IMR-90 (cell line): ENCODE data around the gene FAM149B1. TPM values are rescaled to one million over a fixed set of nuclear protein-coding genes. Genes with fewer than 3 reads are reported as not detected.

Experiments
- ATAC-seq: fragments of 200-7000 bp; cut with Tn5 transposase; 2 replicates; pipeline ENCODE4 v1.9.1; 2020; ENCODE audit warnings: low read depth, mild to moderate bottlenecking, moderate library complexity
- BruUV-seq: library from RNA; stranded (reverse); fragments of 400-500 nt; replicated peaks from 2 replicates; lab custom pipeline; 2021; lab: Mats Ljungman, UMichigan
- CTCF ChIA-PET: fragments of 300-600 bp; formaldehyde crosslinking; extraction: SDS; loops from one replicate; lab custom pipeline; 2021; ENCODE audit warnings: antibody characterized with exemption; lab: Yijun Ruan, JAX
- POLR2A ChIA-PET: fragments of 300-600 bp; sonication (Branson Sonifier 250); formaldehyde crosslinking; loops from one replicate; lab custom pipeline; 2022; ENCODE audit warnings: antibody characterized with exemption; ENCODE audit not compliant: unreplicated experiment; lab: Charles Lee
- DNase-seq: peaks from one replicate; pipeline ENCODE4 v3.0.0; 2013
- H2AFZ ChIP-seq: replicated peaks from 2 replicates; pipeline ENCODE3; 2013; ENCODE audit warnings: low read length, mild to moderate bottlenecking; ENCODE audit not compliant: poor library complexity
- H2AK5ac ChIP-seq: 2 replicates; pipeline ENCODE4 v1.6.1; 2013; ENCODE audit warnings: low read depth, low read length, inconsistent platforms
- H2AK9ac ChIP-seq: replicated peaks from 2 replicates; pipeline ENCODE3; 2013; ENCODE audit warnings: mild to moderate bottlenecking, low read depth, low read length, moderate library complexity; ENCODE audit not compliant: poor library complexity
- H2BK120ac ChIP-seq: 2 replicates; pipeline ENCODE4 v1.6.1; 2013; ENCODE audit warnings: low read depth, low read length, inconsistent platforms
- H2BK15ac ChIP-seq: 3 replicates; pipeline ENCODE4 v1.6.1; 2013; ENCODE audit warnings: low read depth, low read length, inconsistent platforms
- H2BK20ac ChIP-seq: 2 replicates; pipeline ENCODE4 v1.6.1; 2013; ENCODE audit warnings: low read depth, mild to moderate bottlenecking, inconsistent platforms, low read length, moderate library complexity
- H2BK5ac ChIP-seq: 2 replicates; pipeline ENCODE4 v1.6.1; 2013; ENCODE audit warnings: mild to moderate bottlenecking, low read depth, low read length, inconsistent platforms; ENCODE audit not compliant: poor library complexity, severe bottlenecking
- H3K14ac ChIP-seq: replicated peaks from 2 replicates; pipeline ENCODE4 v1.6.1; 2013; ENCODE audit warnings: low read depth, low read length, inconsistent platforms
- H3K18ac ChIP-seq: 2 replicates; pipeline ENCODE4 v1.6.1; 2013; ENCODE audit warnings: low read depth, low read length, control low read depth
- H3K23ac ChIP-seq: 2 replicates; pipeline ENCODE4 v1.6.1; 2013; ENCODE audit warnings: low read depth, low read length, inconsistent platforms
- H3K27ac ChIP-seq: 2 replicates; pipeline ENCODE4 v1.5.1; 2013; ENCODE audit warnings: mild to moderate bottlenecking, control low read depth, low read length; ENCODE audit not compliant: insufficient read depth
- H3K27me3 ChIP-seq: 2 replicates; pipeline ENCODE4 v1.6.1; 2013; ENCODE audit warnings: low read length; ENCODE audit not compliant: control insufficient read depth, insufficient read depth
- H3K36me3 ChIP-seq: 2 replicates; pipeline ENCODE4 v1.6.1; 2013; ENCODE audit warnings: low read length, mixed read lengths; ENCODE audit not compliant: control insufficient read depth, insufficient read depth
- H3K4ac ChIP-seq: 2 replicates; pipeline ENCODE4 v1.6.1; 2013; ENCODE audit warnings: low read depth, low read length, inconsistent platforms
- H3K4me1 ChIP-seq: 2 replicates; pipeline ENCODE4 v1.6.1; 2013; ENCODE audit warnings: low read length, mixed read lengths; ENCODE audit not compliant: control insufficient read depth, insufficient read depth
- H3K4me2 ChIP-seq: 2 replicates; pipeline ENCODE4 v1.6.1; 2013; ENCODE audit warnings: low read depth, mild to moderate bottlenecking, control low read depth, low read length, moderate library complexity
- H3K4me3 ChIP-seq: 2 replicates; pipeline ENCODE4 v1.5.1; 2013; ENCODE audit warnings: low read depth, mild to moderate bottlenecking, control low read depth, low read length, moderate library complexity; ENCODE audit not compliant: insufficient read depth
- H3K56ac ChIP-seq: 2 replicates; pipeline ENCODE4 v1.6.1; 2013; ENCODE audit warnings: low read length, inconsistent platforms; ENCODE audit not compliant: insufficient read depth; ENCODE audit errors: extremely low read depth
- H3K79me1 ChIP-seq, 2 experiments: 2 replicates each; pipeline ENCODE4 v1.6.1; 2013; ENCODE audit warnings: low read length in 2 of 2, inconsistent platforms in 1 of 2, low read depth in 1 of 2
- H3K9ac ChIP-seq: 2 replicates; pipeline ENCODE4 v1.6.1; 2013; ENCODE audit warnings: low read depth, low read length, control low read depth
- H3K9me1 ChIP-seq: 2 replicates; pipeline ENCODE4 v1.6.1; 2013; ENCODE audit warnings: low read length, inconsistent platforms; ENCODE audit not compliant: insufficient read depth
- H3K9me3 ChIP-seq: 2 replicates; pipeline ENCODE4 v1.6.1; 2013; ENCODE audit warnings: low read length; ENCODE audit not compliant: control insufficient read depth, insufficient read depth
- H4K20me1 ChIP-seq: 2 replicates; pipeline ENCODE4 v1.6.1; 2013; ENCODE audit warnings: low read length, inconsistent platforms; ENCODE audit not compliant: insufficient read depth
- H4K5ac ChIP-seq: 2 replicates; pipeline ENCODE4 v1.6.1; 2013; ENCODE audit warnings: mild to moderate bottlenecking, low read depth, low read length, control low read depth
- H4K8ac ChIP-seq, 2 experiments: 2 replicates each; pipeline ENCODE4 v1.6.1; 2013; ENCODE audit warnings: low read depth in 2 of 2, low read length in 2 of 2, control low read depth in 1 of 2, inconsistent platforms in 1 of 2
- H4K91ac ChIP-seq: 2 replicates; pipeline ENCODE4 v1.6.1; 2013; ENCODE audit warnings: low read depth, low read length, inconsistent platforms; ENCODE audit not compliant: insufficient read depth
- BHLHE40 ChIP-seq: fragments of 150-350 bp; IDR thresholded peaks from 2 replicates; pipeline ENCODE4 v1.6.1; 2016; ENCODE audit warnings: mild to moderate bottlenecking, low read depth, low read length
- CEBPB ChIP-seq: IDR thresholded peaks from 2 replicates; pipeline ENCODE4 v1.6.1; 2012; ENCODE audit warnings: low read depth, low read length, improper control_type of control experiment
- CHD1 ChIP-seq: IDR thresholded peaks from 2 replicates; pipeline ENCODE4 v1.6.1; 2012; ENCODE audit warnings: low read depth, low read length, improper control_type of control experiment
- FOS ChIP-seq: fragments of 150-350 bp; IDR thresholded peaks from 2 replicates; pipeline ENCODE4 v1.6.1; 2016; ENCODE audit warnings: low read depth, low read length
- MAZ ChIP-seq: IDR thresholded peaks from 2 replicates; pipeline ENCODE4 v1.6.1; 2012; ENCODE audit warnings: low read depth, mild to moderate bottlenecking, low read length, improper control_type of control experiment, moderate library complexity, borderline replicate concordance
- NFE2L2 ChIP-seq: fragments of 150-350 bp; IDR thresholded peaks from 2 replicates; pipeline ENCODE4 v1.6.1; 2016; ENCODE audit warnings: low read depth, mild to moderate bottlenecking, low read length
- RAD21 ChIP-seq: IDR thresholded peaks from 2 replicates; pipeline ENCODE4 v1.6.1; 2012; ENCODE audit warnings: low read length, improper control_type of control experiment
- RCOR1 ChIP-seq: IDR thresholded peaks from 2 replicates; pipeline ENCODE4 v1.6.1; 2012; ENCODE audit warnings: mild to moderate bottlenecking, low read length, improper control_type of control experiment; ENCODE audit not compliant: insufficient replicate concordance
- RFX5 ChIP-seq: IDR thresholded peaks from 2 replicates; pipeline ENCODE4 v1.8.0; 2012; ENCODE audit warnings: low read depth, mild to moderate bottlenecking, low read length, moderate library complexity
- dilution Hi-C: fragments of 300-500 bp; cut with HindIII; formaldehyde crosslinking; loops from one replicate; pipeline ENCODE4 v1.14.3; 2018; ENCODE audit warnings: low sequenced_read_pairs; ENCODE audit not compliant: unreplicated experiment
- in situ Hi-C: fragments of 300-500 bp; cut with MboI; formaldehyde crosslinking; loops from 3 replicates; pipeline ENCODE4 v1.14.3; 2019; ENCODE audit warnings: low sequenced_read_pairs, inconsistent platforms, mixed read lengths
- intact Hi-C: fragments of 100-400 bp; cut with micrococcal nuclease; formaldehyde crosslinking; loops from 2 replicates; pipeline ENCODE4 v1.10.0; 2022
- polyA plus RNA-seq, 3 experiments: library from polyadenylated mRNA; depleted of rRNA; stranded (reverse); fragments of >200 nt; gene quantifications; 2 replicates each; pipeline ENCODE4 v1.2.3, GENCODE V29; 2012; ENCODE audit warnings: low replicate concordance in 1 of 3
- total RNA-seq: library from RNA; depleted of rRNA; stranded (reverse); fragments of >200 nt; gene quantifications from 2 replicates; pipeline ENCODE4 v1.2.3, GENCODE V29; 2012
- TF ChIP-seq, protein P1 (sequence below): fragments of 150-350 bp; IDR thresholded peaks from 2 replicates; pipeline ENCODE4 v1.6.1; 2017; ENCODE audit warnings: mild to moderate bottlenecking, antibody characterized with exemption, low read length, low read depth

Gene FAM149B1
- total and polyA plus RNA-seq, 2 of the 4 experiments (the other 2 are of a cell fraction): 21.7 to 28.3 TPM

DNA sequence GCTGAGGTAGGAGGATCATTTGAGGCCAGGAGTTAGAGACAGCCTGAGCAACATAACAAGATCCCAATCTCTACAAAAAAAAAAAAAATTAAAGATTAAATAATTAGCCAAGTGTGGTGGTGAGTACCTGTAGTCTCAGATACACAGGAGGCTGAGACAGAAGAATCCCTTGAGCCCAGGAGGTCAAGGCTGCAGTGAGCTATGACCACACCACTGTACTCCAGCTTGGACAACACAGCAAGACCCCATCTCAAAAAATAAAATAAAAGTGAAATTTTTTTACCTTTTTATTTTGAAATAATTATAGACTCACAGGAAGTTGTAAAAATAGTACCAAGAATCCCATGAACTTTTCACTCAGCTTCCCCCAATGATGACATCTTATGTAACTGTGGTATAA, 4.9 kb downstream of the FAM149B1 start:
- no TSS peak for BruUV-seq

More for the DNA sequence above, 4.9 kb downstream of the FAM149B1 start:
- Histone ChIP-seq H4K5ac (no peak overlapping the region), H3K18ac (no peak overlapping the region), H2BK5ac (no peak overlapping the region), H3K27me3 (no peaks in the 10 kb centered on the region), H3K9me1 (no peaks in the 10 kb centered on the region), H2BK20ac (no peak overlapping the region), H2AK5ac (no peak overlapping the region), H3K4me2 (no peak overlapping the region), H3K9ac (no peak overlapping the region), H3K56ac (no peak overlapping the region), H3K27ac (no peak overlapping the region), H2AFZ (no peak overlapping the region), H4K8ac (no peak overlapping the region), H4K91ac (no peak overlapping the region), H4K20me1 (no peaks in the 10 kb centered on the region; the same call in 1 of the 2 replicates), H2AK9ac (no peak overlapping the region), H3K36me3 (peaks cover 9% of the 10 kb centered on the region), H3K23ac (no peak overlapping the region), H3K14ac (no peak overlapping the region), H3K4ac (no peak overlapping the region), H3K9me3 (no peaks in the 10 kb centered on the region), H2BK15ac (no peak overlapping the region), H3K4me1 (no peaks in the 10 kb centered on the region; the same call in 1 of the 2 replicates), H3K79me1 (peaks cover 9 to 19% of the 10 kb centered on the region in 2 experiments), H2BK120ac (no peak overlapping the region), H3K4me3 (no peak overlapping the region)
- CTCF ChIA-PET: interaction anchor here (0.7 kb wide), 1 partner anchor 9 kb away, joined by 3 read pairs; no protein-coding TSS in a partner anchor
- ATAC-seq: no peak
- POLR2A ChIA-PET: no interaction called here
- intact Hi-C loops (no loop called here), dilution Hi-C loops (no loop called here), in situ Hi-C loops (no loop called here)
- no peak for DNase-seq
- TF ChIP-seq RCOR1: no peak
- no peak for TF ChIP-seq MAZ
- TF ChIP-seq, protein P1, sequence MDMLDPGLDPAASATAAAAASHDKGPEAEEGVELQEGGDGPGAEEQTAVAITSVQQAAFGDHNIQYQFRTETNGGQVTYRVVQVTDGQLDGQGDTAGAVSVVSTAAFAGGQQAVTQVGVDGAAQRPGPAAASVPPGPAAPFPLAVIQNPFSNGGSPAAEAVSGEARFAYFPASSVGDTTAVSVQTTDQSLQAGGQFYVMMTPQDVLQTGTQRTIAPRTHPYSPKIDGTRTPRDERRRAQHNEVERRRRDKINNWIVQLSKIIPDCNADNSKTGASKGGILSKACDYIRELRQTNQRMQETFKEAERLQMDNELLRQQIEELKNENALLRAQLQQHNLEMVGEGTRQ: no peak
- TF ChIP-seq RFX5: no peak
- TF ChIP-seq BHLHE40: no peak
- TF ChIP-seq FOS: no peak
- no peak for TF ChIP-seq CEBPB
- no peak for TF ChIP-seq CHD1
- no peak for TF ChIP-seq NFE2L2
- TF ChIP-seq RAD21: no peak
